Inferior parietal cortex (tissue), 1 donor: ENCODE data around the gene ATP9A.
A peak's percentile ranks its signal among the peaks of the same experiment; 100 is the strongest.

Experiments
- DNase-seq: peaks from one replicate; pipeline ENCODE4 v3.0.0-alpha.2; 2016; ENCODE audit errors: extremely low spot score

The ATP9A gene

DNA sequence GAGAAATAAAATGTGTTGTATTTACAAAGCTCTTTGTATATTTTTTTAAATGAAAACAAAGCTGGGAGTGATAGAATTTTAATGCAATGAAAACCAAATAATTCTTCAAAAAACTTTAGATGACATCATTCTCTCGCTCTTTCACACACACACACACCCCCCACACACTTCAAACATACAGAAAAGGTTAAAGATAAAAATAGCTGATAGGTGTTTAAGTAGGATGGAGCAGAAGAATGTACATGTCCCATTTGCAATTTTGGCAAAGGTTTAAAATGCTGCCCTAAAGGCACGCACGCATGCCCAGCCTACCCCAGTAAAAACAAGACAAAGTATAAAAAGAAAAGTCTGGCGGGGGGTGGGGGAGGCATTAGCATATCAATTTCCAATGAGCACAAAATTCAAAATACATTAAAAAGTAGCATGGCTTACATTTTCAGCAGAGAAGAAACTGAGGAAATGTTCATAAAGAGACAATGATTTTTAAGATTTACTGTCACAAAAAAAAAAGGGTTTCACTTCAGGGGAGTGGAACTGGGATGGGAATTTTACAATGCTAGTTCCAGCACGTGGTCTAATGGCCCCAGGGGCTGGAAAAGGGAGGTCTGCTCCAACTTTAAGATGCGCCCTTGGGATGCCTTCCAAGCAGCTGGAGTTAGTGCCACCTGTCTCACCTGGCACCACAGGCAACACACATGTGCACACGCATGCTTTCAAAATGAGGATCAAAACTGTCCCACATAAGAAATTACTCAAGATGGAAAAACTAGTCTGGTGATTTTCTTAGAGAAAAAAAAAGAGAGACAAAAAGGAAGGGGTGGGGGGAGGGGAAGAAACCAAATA lies 170.6 kb downstream of the ATP9A start:
- DNase-seq: no peak

DNA sequence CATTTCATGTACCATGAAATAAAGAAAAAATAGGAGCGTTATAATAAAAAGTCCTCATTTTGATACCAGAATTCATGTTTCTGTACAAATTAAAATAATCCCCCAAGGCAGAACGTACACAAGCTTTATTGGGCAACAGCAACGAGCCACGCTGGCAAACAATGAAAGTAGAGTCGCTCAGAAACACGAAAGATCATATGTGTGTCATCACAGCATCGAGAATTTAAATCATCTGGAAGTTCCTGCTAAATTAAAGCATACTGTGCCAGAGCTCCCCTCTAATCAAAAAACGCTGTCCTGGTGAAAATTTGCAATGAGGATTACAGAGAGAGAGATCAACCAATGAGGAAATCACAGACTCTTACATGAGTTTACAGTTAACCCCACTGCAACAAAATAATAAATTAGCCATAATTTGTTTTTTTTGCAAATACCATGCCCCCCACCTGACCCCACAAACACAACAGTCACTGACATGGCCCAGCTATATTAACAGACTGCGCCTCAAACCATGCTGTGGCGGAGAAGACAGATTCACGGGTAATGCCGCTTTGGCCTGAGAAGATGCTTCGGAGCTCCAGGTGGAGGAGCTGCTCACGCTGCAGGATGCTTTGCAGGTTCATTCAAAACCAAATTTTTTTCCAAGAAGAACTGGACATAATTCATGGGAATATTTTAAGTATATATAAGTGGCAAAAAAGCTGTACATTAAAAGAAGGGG lies 171.4 kb downstream of the ATP9A start:
- DNase-seq: no peak

DNA sequence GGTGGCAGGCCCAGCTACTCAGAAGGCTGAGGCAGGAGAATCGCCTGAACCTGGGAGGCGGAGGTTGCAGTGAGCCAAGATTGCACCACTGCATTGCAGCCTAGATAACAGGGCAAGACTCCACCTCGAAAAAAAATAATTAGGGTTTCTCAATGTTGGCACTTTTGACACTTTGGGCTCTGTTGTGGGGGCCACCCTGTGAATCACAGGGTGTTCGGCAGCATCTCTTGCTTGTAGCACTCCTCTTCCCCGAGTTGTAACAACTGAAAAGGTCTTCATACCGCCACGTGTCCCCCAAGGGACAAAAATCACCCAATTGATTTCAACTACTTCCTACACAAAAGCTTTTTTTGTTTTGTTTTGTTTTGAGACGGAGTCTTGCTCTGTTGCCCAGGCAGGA lies 172.4 kb downstream of the ATP9A start:
- DNase-seq: no peak

DNA sequence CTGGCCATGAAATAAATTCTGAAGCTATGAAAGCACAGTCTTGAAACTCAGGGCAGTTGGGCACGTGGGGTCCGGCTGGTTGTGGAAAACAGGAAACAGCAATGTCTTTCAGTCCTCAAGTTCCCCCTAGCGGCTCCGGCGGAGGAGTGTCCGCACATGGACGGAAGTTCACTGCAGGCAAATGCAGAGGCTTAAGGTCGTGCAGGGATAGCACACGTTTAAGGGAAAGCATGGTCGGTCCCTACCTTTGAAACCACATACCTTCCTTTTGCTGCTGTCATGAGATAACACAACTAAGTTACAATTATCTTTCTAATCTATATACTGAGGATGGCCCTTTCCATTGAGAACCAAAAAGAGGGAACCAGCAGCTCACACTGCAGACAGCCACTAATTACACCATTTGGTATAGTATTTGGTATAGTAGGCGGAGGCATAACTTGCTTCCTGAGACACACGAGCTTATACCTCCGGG lies 173.1 kb downstream of the ATP9A start:
- DNase-seq: peak; percentile 90

DNA sequence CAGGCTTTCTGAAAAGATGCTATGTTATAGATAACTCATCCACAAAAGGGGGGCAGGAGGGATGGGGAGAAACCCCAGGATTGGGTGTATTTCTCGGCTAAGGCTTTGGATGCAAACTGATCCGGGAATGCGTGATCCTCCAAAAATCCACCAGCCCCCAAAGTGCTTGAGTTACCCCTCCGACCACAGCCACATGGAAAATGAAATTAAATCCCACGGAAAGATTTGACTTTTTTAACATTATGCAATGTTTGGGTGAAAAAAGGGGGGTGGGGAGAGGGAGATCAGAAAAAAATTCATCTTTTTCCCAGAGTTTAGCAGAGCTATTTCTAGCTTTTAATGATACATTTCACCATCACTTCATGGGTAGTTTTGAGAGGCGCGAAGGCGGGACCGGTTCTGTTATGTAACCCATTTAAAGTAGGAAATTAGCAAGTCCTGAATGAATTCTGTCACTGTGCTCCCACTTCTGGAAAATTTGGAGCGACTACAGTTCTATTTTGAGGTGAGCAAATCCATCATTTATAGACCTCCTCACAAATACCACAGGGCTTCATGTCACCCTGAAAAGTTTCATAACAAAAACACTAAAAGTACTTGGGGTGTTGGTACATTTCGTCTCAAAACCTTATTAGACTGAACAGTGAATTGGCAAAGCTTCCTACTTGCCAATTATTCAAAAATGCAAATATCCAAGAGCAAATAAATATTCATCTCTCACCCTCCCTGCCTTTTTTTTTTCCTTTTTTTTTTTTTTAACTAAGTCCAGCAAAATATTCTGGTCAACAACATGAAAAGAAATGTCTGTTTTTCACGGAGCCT lies 173.7 kb downstream of the ATP9A start:
- peak; percentile 67 for DNase-seq

DNA sequence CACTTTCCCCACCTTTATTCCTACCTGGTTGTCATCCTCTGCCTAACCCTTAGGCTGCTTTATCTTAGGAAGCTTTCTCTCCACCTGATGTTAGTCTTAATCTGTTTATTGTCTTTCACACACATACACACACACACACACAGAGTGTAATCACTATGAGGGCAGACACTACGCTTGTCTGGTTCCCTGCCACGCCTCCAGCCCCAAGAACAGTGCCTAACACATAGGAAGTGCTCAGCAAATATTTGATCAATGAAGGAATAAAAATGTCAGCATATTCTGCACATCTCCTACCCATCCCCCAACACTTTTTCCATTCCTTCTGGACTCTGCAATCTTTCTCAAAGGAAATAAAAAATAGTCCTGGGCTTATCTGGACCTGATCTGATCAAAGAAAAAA lies 174.6 kb downstream of the ATP9A start:
- no peak for DNase-seq

DNA sequence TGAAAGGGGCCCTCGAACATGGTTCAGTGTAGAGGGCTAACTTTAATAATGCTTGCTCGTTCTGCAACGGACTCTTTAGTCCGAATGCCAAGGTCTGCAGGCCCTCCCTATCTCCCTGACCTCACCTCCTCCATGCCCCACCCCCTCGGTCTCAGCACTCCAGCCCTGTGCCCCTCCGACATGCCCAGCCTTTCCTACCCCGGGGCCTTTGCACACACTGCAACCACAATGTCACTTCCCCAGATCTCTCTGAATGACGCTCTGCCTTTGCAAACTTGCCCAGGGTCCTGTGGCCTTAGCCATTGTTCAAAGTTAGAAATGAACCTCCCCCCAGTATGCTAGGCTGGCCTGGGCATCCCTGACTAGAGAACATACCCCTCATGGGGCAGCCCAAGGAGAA lies 175.6 kb downstream of the ATP9A start:
- DNase-seq: no peak

DNA sequence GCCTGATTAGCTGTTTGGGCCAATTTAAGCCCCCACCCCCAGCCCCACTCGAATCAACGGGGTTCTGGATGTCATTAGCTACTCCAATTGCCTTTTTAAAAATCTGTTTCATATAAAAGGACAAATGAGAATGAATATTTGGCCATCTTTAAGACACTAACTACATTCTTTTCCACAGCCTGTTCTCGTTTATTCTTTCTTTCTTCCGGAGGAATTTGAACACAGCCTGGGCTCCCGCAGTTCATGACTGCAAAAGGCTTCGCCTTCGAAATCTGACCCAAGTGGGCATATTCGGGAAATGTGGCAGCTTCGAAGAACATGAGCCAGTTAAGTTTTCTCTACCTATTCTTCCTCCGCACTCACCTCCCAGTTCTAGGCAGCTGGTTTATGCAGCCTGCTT lies 176.3 kb downstream of the ATP9A start:
- no peak for DNase-seq

DNA sequence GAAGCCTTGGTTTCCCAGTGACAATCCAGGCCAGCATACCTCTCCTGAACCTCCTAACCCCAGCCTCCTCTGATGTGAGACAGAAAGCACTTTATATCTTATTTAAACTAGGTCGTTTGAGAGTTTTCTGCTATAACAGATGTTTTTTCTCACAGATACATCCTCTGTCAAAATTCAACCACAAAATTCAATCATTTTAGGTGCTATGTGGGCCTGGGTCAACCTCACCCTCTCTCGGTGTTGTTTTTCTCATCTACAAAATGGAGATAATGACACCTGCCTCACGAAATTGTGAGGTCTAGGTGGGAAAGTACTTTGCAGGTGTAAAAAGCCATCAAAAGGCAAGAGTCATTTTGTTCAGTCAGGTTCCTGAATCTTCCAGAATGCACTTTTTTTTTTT lies 179.4 kb downstream of the ATP9A start:
- no peak for DNase-seq

DNA sequence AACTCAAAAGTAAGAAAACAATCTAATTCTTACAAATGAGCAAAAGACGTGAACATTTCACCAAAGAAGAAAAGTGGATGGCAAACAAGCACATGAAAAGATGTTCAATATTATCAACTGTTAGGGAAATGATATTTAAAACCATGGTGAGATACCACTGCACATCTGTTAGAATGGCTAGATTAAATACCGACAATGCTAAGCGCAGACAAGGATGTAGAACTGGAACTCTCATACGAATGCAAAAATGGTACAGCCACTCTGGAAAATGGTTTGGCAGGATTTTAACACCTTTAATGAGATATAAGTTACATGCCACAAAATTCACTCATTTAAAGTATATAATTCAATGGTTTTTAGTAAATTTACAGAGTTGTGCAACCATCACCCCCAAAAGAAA lies 181.0 kb downstream of the ATP9A start:
- no peak for DNase-seq

DNA sequence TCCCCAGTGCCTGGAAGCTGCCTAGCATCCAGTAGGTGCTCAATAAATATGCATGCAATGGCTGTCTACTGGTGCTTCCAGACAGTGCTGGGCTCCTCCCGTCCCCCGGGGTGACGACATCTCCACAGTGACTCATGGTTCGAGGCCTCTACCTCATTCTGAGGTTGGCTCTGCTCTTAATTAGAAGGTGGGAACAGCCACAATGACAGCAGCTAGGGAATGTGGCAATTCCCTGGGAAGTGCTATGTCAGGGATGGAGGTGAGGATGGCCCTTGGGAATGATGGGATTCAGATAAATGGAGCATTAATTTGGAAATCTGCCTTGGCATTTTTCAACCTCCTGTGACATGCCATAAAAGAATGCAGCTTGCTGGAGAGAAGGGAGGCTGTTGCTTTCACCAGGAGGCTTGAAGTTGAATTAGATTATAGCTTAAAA lies 182.2 kb downstream of the ATP9A start:
- no peak for DNase-seq

DNA sequence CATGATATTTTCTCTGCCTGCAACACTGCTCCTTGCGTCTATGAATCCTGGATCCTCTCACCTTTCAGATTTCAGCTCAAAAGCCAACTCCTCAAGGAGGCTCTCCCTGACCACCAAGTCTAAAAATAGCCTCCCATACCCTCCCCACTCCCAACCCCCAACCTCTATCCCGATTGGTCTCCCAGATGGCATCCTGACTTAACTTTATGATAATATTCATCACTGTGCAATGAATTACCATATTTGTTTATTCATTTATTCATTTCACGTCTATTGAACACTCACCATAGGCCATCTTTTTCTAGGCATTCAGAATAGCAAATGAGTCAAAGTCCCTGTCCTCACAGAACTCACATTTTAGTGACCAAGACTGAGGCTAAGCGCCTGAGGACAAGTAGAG lies 183.0 kb downstream of the ATP9A start:
- DNase-seq: no peak

DNA sequence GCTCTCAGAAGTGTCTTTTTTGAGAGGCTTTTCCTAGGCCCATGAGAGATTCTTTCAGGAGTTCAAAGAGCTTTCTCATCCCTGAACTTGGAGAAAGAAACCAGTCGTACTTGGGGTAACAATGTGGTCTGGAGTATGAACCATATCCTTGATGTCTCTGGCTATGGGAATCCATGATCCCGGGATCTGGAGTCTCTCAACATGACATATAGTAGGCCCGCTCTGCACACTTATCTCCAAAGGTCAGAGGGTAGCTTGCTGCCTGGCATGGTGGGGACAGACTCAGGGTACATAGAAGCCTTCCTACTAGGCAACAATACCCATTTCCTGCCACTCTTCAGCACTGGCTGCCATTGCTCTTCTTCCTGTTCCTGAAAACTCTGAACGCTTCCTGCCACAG lies 183.5 kb downstream of the ATP9A start:
- DNase-seq: no peak

DNA sequence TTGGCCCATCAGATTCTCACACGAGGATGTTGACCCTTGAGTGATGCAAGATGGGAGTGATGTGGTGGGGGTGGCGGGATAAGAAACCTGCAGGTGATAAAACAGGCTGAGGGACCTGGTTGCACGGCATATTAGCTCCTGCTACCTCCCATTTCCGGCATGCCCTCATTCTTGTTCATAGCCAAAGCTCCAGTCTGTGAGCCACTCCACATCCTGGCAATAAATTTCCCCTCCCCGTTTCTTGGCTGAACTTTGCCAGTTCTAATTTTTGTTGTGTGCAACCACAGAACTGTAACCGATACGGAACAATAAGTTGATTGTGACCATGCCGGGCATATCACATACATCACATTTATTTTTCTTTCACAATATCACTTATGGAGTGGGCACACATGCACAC lies 184.1 kb downstream of the ATP9A start:
- DNase-seq: no peak

DNA sequence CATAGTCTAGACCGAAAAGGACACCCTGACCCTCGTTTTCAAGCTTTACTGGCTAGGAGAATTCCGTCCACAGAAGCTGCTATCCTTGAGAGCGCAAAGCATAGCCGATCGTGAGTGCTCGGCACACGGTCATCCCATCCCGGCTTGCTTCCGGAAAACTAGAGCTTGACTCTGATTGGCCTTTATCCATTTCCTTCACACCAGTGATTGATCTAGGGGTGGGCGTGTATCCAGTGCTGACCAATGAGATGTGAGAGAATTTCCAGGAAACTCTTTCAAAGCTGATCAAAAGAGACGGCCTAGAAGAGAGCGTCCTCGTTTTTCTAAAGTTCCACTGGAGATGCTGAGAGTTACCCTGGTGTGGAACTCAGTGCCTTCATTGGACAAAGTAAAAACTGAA lies 184.7 kb downstream of the ATP9A start:
- DNase-seq: no peak

DNA sequence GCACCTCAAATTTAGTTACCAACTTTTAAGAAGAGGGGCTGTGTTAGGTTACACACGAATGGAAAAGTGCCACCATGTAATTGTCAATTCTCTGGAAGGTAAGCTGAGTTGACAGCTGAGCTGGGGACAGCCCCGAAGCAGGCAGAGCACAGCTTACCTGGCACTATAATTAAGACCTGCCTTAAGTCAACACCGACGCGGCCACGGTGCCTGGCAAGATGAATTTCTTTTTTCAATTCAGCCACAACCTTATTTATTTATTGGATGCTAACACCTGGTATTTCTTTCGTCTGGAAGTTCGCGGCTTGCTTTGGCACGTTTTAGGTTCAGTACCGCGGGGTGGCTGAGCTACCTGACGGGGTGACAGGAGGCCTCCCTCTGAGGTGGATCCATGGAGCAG lies 185.1 kb downstream of the ATP9A start:
- no peak for DNase-seq

DNA sequence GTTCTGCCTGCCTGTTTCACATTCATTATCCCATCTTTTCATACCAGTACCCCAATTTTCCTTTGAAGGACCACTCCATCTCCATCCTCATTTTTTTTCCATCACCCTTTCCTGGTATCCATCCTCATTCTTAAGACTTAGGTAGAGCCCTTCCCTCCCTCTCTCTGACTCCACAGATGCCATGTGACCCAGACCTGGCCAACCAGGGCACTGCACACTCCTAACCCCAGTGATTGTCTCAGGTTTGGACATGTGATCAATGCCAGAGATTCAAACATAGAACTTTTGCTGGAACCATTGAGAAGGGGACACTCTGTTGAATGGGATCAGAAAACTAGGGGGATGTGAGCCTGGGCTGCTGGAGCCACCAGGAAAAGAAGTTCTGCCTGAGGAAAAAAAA lies 186.6 kb downstream of the ATP9A start:
- DNase-seq: no peak

DNA sequence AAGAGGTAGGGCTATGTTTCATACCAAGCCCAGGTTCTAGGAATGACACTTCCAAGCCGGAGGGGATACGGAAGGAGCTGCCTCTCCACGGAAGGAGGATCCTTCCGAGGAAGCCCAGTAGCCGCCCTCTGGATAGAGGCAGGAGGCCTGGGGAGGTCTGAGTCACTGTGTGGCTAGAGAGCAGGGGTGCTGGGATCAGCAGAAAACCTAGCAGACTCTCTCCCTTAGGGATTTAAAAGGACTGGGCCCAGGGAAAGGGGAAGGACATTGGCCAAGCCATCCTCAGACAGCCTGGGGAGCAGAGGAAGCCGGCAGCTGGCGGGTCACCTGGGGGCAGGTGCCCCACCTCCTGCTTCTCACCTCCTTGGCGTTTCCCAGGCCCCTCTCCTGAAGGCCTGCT lies 189.1 kb downstream of the ATP9A start:
- no peak for DNase-seq

DNA sequence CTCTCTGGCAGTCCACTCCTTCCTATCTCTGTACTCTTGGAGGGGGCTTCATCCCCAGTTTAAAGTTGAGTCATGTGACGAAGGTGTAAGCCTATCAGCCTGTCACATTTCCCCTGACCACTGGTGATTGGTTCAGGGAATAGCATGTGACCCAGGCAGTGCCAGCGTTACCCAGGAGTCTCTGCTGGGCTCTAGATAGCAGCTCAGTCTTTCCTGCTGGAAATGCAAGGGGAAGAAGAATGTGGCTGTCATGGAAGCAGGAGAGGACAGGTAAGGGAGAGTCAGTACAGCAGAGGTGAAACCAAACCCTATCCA lies 190.1 kb downstream of the ATP9A start:
- DNase-seq: no peak

DNA sequence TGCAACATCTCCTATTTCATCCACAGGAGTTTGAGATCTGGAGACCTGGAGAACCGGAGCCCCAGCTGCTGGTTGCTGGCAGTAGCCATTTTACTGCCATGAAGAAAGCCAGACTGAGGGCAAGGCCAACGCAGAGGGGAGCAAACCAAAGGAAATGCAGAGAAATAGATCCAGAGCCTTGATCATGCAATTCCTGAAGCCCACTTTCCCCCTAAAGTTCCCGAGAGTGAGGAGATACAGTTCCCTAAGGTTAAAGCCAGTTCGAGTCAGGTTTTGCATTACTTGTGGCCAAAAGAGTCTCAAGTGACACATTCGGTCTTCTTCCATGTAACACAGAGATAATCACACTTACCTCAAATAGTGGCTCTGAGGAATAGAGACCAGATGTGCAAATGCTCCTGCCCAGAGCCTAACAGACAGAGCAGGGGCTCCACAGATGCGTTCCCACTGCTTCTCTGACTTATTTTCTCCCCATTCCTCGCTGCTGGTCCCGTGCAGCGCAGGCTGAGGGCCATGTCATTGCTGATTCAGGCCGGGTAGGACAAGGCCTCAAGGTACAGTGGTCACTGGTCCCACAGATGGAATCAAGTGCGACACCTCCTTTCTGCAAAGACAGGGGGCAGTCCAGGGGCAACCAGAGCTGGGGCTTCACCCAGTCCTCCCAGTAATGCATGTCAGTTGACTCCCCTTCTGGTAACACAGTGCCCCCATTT lies 190.6 kb downstream of the ATP9A start:
- no peak for DNase-seq

DNA sequence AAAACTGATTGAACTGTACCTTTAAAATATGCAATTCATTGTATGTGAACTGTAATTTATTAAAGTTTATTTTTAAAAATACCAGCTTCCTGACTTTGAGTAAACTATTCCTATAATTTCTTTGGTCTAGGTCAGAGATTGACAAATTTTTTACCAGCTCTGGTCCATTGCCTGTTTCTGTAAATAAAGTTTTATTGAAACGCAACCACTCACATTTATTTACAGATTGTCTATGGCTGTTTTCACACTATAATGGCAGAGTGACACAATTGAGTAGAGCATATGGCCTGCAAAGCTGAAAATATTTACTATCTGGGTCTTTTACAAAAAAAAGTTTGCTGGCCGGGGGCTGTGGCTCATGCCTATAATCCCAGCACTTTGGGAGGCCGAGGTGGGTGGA lies 192.7 kb downstream of the ATP9A start:
- DNase-seq: no peak
